Central memory CD4-positive, alpha-beta T cell (primary cell): ENCODE results near the gene NT5E.
"Not testable (repeated sequence)": the region's sequence is repeated elsewhere in the genome, so short reads cannot be mapped to it uniquely, and the experiment has no call there.

Experiments
- DNase-seq: peaks from one replicate; pipeline ENCODE4 v3.0.0; 2022

The NT5E gene

DNA sequence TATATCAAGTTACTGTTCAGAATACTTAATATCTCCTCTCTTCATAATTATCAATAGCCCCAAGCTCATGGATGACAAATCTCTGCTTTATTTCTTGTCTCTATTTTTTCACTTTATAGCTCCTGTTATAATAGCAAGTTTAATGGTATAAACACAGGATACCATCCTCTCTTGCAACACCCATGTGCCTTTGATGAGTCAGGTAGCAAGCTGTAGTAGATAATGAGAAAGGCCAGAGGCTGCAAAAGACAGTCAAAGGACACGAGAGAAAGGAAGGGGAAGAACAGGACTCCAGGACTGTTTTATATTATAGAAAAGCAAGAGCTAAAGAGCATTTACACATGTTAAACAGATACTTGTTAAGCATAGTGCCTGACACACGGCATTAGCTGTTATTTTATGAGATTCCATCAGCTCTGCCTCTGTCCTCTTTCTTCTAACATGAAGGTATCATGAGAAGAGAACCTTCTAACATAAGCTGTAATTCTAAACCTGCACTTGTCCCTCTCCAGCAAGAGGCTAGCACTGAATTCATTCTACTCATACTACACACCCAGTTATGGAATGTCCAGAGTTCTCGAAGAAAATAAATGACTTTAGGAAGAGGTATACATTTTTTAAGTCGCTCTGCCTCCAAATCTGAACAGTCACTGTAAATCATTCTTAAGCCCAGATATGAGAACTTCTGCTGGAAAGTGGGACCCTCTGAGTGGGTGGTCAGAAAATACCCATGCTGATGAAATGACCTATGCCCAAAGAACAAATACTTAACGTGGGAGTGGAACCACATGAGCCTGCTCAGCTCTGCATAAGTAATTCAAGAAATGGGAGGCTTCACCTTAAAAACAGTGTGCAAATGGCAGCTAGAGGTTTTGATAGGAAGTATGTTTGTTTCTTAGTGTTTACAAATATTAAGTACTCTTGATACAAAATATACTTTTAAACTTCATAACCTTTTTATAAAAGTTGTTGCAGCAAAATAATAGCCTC lies 45.0 kb downstream of the NT5E start:
- DNase-seq = no peak

DNA sequence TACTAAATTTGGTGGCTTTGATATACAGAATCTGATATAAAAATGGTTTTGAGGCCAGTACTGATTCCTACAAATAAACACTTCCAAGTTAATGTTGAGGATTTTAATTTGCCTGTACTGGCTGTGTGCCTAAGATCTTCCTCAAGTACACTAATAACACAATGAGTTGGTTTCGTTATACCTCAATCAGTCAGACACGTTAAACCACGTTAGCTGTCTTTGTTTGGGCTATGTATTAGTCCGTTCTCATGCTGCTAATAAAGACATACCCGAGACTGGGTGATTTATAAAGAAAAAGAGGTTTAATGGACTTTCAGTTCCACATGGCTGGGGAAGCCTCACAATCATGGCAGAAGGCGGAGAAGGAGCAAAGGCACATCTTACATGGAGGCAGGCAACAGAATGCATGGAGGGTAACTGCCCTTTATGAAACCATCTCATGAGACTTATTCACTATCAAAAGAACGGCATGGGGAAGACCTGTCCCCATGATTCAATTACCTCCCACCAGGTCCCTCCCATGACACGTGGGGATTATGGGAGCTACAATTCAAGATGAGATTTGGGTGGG lies 46.2 kb downstream of the NT5E start:
- no peak for DNase-seq

DNA sequence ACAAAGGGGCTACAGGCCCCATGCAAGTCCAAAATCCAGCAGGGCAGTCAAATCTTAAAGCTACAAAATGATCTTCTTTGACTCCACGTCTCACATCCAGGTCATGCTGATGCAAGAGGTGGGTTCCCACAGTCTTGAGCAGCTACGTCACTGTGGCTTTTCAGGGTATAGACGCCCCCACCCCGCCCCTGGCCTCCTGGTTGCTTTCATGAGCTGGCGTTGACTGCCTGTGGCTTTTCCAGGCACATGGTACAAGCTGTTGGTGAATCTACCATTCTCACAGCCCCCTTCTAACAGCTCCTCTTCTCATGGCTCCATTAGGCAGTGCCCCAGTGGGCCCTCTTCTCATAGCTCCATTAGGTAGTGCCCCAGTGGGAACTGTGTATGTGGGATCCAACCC lies 47.0 kb downstream of the NT5E start:
- no peak for DNase-seq

DNA sequence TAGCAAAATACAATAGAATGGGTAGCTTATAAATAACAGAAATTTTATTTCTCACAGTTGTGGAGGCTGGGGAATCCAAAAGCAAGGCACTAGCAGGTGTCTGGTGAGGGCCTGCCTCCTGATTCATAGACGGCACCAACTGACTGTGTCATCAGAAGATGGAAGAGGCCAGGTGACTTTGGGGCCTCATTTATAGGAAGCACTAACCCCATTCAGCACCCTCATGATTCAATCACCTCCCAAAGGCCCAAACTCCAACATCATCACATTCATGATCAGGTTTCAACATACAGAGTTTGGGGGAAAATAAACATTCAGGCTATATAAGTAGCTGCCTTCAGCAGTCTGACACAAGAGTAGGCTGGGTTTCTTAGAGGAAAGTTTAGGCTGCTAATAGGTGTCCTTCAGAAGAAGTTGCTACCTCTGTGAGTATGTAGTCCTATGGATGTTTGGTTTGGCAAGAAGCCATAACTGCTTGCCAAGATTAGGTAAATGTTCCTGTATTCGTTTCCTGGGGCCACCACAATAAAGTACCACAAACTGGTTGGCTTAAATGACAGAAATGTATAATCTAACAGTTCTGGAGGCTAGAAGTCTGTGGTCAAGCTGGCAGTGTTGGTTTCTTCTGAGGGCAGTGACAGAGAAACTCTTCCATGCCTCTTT lies 48.8 kb downstream of the NT5E start:
- no peak for DNase-seq

DNA sequence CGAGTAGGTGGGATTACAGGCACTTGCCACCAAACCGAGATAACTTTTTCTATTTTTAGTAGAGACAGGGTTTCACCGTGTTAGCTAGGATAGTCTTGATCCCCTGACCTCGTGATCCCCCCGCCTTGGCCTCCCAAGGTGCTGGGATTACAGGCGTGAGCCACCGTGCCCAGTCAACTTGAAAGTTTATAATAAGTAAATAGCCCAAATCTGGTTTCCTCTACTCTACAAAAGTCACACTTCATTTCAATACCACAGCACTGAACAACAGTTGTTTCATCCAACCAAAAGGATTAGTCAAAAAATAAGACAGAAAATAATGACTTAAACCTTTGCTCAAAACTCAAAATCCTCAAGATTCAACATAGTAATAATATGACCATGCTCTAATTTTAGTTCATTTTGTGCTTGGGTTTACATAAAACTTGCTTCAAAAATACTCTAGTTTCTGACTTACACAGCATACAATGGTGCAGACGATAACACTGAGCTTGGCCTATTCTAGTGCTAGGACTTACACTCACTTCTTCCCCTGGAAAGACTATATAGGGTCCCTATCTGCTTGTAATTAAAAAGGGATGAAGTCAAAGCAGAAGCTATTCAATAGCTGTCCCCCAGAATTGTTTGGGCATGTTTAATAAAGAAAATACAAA lies 56.7 kb downstream of the NT5E start:
- no peak for DNase-seq

DNA sequence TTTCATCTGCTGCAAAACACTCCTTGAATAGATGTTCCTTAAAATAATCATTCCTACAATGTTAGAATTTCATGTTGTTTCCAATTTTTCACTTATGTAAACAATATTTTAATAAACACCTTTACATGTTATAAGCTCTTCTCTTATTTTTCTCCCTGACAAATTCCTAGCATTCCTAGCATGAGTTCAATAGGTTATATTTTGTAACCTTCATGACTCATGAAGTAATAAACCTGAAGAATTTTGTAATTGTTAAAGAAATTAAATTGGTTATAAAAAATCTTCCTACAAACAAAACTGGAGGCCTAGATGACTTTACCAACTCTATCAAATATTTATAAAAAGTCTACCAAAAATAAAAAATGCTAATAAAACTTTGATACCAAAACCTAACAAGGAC lies 66.3 kb downstream of the NT5E start:
- DNase-seq = no peak

DNA sequence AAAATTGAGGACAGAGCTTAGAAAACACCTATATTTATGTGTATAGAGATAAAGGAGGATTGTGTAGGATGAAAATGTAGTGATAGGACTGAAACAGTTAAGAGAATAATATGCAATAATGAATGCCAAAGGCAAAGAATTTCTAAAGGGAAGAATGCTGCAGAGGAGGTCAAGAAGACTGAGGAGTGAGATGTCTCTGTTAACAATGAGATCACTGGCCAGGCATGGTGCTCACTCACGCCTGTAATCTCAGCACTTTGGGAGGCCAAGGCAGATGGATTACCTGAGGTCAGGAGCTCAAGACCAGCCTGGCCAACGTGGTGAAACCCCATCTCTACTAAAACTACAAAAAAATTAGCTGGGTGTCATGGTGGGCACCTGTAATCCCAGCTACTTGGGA lies 74.4 kb downstream of the NT5E start:
- DNase-seq = not testable (repeated sequence)

DNA sequence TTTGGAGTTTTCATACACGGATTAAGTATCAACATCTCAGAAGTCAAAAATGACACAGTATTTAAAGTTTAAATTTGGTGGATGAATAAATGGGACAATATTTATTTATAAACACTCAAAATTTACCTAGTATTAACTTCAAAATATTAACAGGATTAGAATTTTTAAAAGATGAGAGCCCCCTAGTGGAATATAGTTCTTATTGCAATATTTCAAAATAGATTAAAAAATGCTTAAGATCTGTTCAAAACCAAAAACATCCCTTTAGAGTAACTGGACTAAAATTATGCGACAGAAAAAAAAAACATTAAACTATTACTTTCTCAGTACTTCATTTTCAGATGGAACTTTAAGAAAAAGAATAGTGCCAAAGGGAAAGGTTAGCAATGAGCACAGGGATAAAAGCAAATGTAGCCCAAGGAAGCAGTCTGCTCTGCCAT lies 87.2 kb downstream of the NT5E start:
- DNase-seq = peak; percentile 2

DNA sequence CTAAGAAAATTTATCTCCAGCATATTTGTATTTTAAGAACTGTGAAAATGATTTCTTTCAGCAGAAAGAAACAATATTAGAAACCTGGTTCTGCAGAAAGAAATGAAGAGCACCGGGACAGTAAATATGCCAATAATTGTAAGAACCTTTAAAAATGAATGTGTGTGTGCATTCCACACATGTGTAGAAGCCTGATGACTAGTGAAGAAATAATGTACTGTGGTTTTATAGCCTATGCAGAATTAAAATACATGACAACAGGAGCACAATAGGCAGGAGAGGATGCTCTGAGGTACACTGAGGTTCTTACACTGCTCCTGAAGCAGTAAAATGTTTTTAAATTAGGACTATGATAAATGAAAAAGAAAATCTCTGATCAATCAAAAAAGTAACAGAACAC lies 94.9 kb downstream of the NT5E start:
- DNase-seq = no peak
